Liver (tissue), 3 donors: ENCODE data around the gene ORAI2.

Experiments
- FOXA1 ChIP-seq: IDR thresholded peaks from 2 replicates; pipeline ENCODE4 v1.6.1; 2016; ENCODE audit warnings: antibody characterized with exemption
- GABPA ChIP-seq, 2 donors: IDR thresholded peaks in 1 of 2; conservative IDR thresholded peaks in 1 of 2; 2 replicates each; pipeline ENCODE4 v1.6.1; 2016; ENCODE audit warnings: antibody characterized with exemption in 2 of 2, mild to moderate bottlenecking in 1 of 2, moderate library complexity in 1 of 2
- HNF4A ChIP-seq, 2 donors: conservative IDR thresholded peaks; 2 replicates each; pipeline ENCODE4 v1.6.1; 2016; ENCODE audit warnings: antibody characterized with exemption in 2 of 2, mild to moderate bottlenecking in 2 of 2
- HNF4G ChIP-seq: IDR thresholded peaks from 2 replicates; pipeline ENCODE4 v1.6.1; 2016; ENCODE audit warnings: antibody characterized with exemption
- NR2F2 ChIP-seq: IDR thresholded peaks from 2 replicates; pipeline ENCODE4 v1.6.1; 2016; ENCODE audit warnings: antibody characterized with exemption
- RAD21 ChIP-seq, 2 donors: IDR thresholded peaks; 2 replicates each; pipeline ENCODE4 v1.6.1; 2016; ENCODE audit warnings: antibody characterized with exemption in 2 of 2, mild to moderate bottlenecking in 2 of 2
- SP1 ChIP-seq: IDR thresholded peaks from 2 replicates; pipeline ENCODE4 v1.6.1; 2018; ENCODE audit warnings: antibody characterized with exemption, mild to moderate bottlenecking
- TAF1 ChIP-seq: conservative IDR thresholded peaks from 2 replicates; pipeline ENCODE4 v1.6.1; 2016; ENCODE audit warnings: antibody characterized with exemption, mild to moderate bottlenecking
- ZBTB33 ChIP-seq: IDR thresholded peaks from 2 replicates; pipeline ENCODE4 v1.6.1; 2016; ENCODE audit warnings: antibody characterized with exemption
- TF ChIP-seq, protein P1 (sequence below): fragments of 150-350 bp; IDR thresholded peaks from 2 replicates; pipeline ENCODE4 v1.5.1; 2017; ENCODE audit warnings: improper control_type of control experiment, low read depth, low read length; ENCODE audit not compliant: missing input control
- TF ChIP-seq, protein P2 (sequence below): IDR thresholded peaks from 2 replicates; pipeline ENCODE4 v1.6.1; 2016; ENCODE audit warnings: antibody characterized with exemption
- donor health status: healthy.
- donor health status: healthy.

- TF ChIP-seq SP1 (no peak), GABPA (IDR thresholded peaks at IDR 0.05 in 1 of 2, conservative IDR thresholded peaks at IDR 0.05 in 1 of 2) (no peak), ZBTB33 (no peak), HNF4G (no peak), RAD21 (IDR thresholded peaks at IDR 0.05) (no peak), HNF4A (conservative IDR thresholded peaks at IDR 0.05) (no peak), NR2F2 (no peak), TAF1 (no peak), FOXA1 (no peak)
- TF ChIP-seq, protein P1, sequence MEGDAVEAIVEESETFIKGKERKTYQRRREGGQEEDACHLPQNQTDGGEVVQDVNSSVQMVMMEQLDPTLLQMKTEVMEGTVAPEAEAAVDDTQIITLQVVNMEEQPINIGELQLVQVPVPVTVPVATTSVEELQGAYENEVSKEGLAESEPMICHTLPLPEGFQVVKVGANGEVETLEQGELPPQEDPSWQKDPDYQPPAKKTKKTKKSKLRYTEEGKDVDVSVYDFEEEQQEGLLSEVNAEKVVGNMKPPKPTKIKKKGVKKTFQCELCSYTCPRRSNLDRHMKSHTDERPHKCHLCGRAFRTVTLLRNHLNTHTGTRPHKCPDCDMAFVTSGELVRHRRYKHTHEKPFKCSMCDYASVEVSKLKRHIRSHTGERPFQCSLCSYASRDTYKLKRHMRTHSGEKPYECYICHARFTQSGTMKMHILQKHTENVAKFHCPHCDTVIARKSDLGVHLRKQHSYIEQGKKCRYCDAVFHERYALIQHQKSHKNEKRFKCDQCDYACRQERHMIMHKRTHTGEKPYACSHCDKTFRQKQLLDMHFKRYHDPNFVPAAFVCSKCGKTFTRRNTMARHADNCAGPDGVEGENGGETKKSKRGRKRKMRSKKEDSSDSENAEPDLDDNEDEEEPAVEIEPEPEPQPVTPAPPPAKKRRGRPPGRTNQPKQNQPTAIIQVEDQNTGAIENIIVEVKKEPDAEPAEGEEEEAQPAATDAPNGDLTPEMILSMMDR = no peak
- TF ChIP-seq, protein P2, sequence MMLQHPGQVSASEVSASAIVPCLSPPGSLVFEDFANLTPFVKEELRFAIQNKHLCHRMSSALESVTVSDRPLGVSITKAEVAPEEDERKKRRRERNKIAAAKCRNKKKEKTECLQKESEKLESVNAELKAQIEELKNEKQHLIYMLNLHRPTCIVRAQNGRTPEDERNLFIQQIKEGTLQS = no peak
Observed at GRCh38 chr7:102413611-102414010, 19.8 kb upstream of the ORAI2 start.
